Measurements from ENCODE around the gene ROBO2.
A peak's percentile ranks its signal among the peaks of the same experiment; 100 is the strongest.

Gene ROBO2

GRCh38 chr3:77040926-77041722 lies 1.2 kb downstream of the ROBO2 start:
- H3K9ac ChIP-seq (ENCODE audit: low read depth, low read length) = peak overlapping the region; percentile 61
- no peaks in the 10 kb centered on the region for H3K9me3 ChIP-seq (ENCODE audit: control insufficient read depth, insufficient read depth, low read length)
- H3K4me1 ChIP-seq (ENCODE audit: insufficient read depth, low read length) = peaks cover 7% of the 10 kb centered on the region
- no peaks in the 10 kb centered on the region for H3K36me3 ChIP-seq (ENCODE audit: insufficient read depth, low read length)

GRCh38 chr3:77041811-77042210 lies 1.9 kb downstream of the ROBO2 start:
- H3K4me1 ChIP-seq (ENCODE audit: insufficient read depth, low read length) = peaks cover 7% of the 10 kb centered on the region
- H3K36me3 ChIP-seq (ENCODE audit: insufficient read depth, low read length) = no peaks in the 10 kb centered on the region
- H3K9ac ChIP-seq (ENCODE audit: low read depth, low read length) = no peak overlapping the region
- H3K9me3 ChIP-seq (ENCODE audit: control insufficient read depth, insufficient read depth, low read length) = no peaks in the 10 kb centered on the region

DNA sequence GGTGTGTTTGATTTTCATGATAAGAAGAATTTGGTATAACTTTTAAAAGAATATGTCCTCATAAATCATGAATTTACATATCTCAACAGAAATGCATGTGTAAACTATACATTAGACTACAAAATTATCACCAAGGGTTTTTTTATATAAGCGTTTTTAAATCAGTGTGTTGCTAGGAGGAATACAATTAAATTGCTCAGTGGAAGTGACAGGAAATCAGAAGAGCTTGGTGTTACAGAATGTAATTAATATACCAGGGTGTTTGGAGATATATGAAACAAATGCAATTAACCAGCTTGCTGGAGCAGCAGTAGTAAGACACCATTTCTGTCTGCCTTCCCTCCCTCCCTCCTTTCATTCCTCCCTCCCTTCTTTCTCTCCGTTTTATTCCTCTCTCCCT lies 2.4 kb downstream of the ROBO2 start:
- H3K36me3 ChIP-seq (ENCODE audit: insufficient read depth, low read length) = no peaks in the 10 kb centered on the region
- H3K9me3 ChIP-seq (ENCODE audit: control insufficient read depth, insufficient read depth, low read length) = no peaks in the 10 kb centered on the region
- H3K4me1 ChIP-seq (ENCODE audit: insufficient read depth, low read length) = peaks cover 7% of the 10 kb centered on the region
- H3K9ac ChIP-seq (ENCODE audit: low read depth, low read length) = no peak overlapping the region

GRCh38 chr3:77042882-77043281 lies 3.0 kb downstream of the ROBO2 start:
- peaks cover 7% of the 10 kb centered on the region for H3K4me1 ChIP-seq (ENCODE audit: insufficient read depth, low read length)
- no peak overlapping the region for H3K9ac ChIP-seq (ENCODE audit: low read depth, low read length)

DNA sequence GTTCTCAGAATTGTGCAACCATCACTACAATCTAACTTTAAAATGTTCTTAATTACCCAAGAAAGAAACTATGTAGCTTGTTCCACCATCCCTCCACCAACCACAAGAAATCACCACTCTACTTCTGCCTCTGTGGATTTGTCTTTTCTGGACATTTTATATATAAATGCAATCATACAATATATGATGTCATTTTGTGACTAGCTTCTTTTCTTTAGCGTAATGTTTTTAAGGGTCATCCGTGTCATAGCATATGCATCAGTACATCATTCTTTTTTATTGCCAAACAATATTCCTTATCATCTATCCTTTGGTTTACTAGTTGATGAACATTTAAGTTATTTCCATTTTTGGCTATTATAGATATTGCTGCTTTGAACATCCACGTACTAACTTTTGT lies 5.8 kb downstream of the ROBO2 start:
- no peaks in the 10 kb centered on the region for H3K36me3 ChIP-seq (ENCODE audit: insufficient read depth, low read length)
- peaks cover 7% of the 10 kb centered on the region for H3K4me1 ChIP-seq (ENCODE audit: insufficient read depth, low read length)
- H3K9me3 ChIP-seq (ENCODE audit: control insufficient read depth, insufficient read depth, low read length) = no peaks in the 10 kb centered on the region
- no peak overlapping the region for H3K9ac ChIP-seq (ENCODE audit: low read depth, low read length)

More at GRCh38 chr3:77042882-77043281, 3.0 kb downstream of the ROBO2 start:
- Histone ChIP-seq H3K36me3 (ENCODE audit: insufficient read depth, low read length) (no peaks in the 10 kb centered on the region), H3K9me3 (ENCODE audit: control insufficient read depth, insufficient read depth, low read length) (no peaks in the 10 kb centered on the region)

GRCh38 chr3:77048186-77048585 lies 8.3 kb downstream of the ROBO2 start:
- H3K9me3 ChIP-seq (ENCODE audit: control insufficient read depth, insufficient read depth, low read length) = no peaks in the 10 kb centered on the region
- H3K36me3 ChIP-seq (ENCODE audit: insufficient read depth, low read length) = no peaks in the 10 kb centered on the region
- H3K9ac ChIP-seq (ENCODE audit: low read depth, low read length) = no peak overlapping the region
- peaks cover 19% of the 10 kb centered on the region; the same call in 1 of the 2 replicates for H3K4me1 ChIP-seq (ENCODE audit: insufficient read depth, low read length)

DNA sequence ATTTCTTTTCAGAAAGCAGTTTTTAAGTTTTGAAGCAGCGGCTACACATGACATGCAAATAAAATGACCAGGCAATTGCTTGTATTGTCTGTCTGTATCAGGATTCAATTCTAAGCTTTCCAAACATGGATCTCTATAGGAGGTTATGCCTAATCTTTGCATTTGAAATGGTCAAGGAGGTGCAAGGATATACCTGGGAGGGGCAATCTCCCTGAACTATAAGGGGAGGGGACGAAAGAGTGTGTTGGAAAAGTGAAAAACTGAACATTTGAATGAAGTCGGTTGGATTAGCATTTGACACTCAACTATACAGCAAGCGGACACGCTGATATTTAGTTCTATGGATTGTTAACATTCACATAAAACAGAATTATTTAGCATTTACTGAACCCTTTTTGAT lies 11.7 kb downstream of the ROBO2 start:
- H3K36me3 ChIP-seq (ENCODE audit: insufficient read depth, low read length) = no peaks in the 10 kb centered on the region
- H3K9ac ChIP-seq (ENCODE audit: low read depth, low read length) = no peak overlapping the region
- H3K4me1 ChIP-seq (ENCODE audit: insufficient read depth, low read length) = peaks cover 26% of the 10 kb centered on the region; the same call in 1 of the 2 replicates
- H3K9me3 ChIP-seq (ENCODE audit: control insufficient read depth, insufficient read depth, low read length) = no peaks in the 10 kb centered on the region

GRCh38 chr3:77052051-77052501 lies 12.2 kb downstream of the ROBO2 start:
- H3K9ac ChIP-seq (ENCODE audit: low read depth, low read length) = no peak overlapping the region
- no peaks in the 10 kb centered on the region for H3K9me3 ChIP-seq (ENCODE audit: control insufficient read depth, insufficient read depth, low read length)
- H3K36me3 ChIP-seq (ENCODE audit: insufficient read depth, low read length) = no peaks in the 10 kb centered on the region
- H3K4me1 ChIP-seq (ENCODE audit: insufficient read depth, low read length) = peaks cover 26% of the 10 kb centered on the region; the same call in 1 of the 2 replicates

DNA sequence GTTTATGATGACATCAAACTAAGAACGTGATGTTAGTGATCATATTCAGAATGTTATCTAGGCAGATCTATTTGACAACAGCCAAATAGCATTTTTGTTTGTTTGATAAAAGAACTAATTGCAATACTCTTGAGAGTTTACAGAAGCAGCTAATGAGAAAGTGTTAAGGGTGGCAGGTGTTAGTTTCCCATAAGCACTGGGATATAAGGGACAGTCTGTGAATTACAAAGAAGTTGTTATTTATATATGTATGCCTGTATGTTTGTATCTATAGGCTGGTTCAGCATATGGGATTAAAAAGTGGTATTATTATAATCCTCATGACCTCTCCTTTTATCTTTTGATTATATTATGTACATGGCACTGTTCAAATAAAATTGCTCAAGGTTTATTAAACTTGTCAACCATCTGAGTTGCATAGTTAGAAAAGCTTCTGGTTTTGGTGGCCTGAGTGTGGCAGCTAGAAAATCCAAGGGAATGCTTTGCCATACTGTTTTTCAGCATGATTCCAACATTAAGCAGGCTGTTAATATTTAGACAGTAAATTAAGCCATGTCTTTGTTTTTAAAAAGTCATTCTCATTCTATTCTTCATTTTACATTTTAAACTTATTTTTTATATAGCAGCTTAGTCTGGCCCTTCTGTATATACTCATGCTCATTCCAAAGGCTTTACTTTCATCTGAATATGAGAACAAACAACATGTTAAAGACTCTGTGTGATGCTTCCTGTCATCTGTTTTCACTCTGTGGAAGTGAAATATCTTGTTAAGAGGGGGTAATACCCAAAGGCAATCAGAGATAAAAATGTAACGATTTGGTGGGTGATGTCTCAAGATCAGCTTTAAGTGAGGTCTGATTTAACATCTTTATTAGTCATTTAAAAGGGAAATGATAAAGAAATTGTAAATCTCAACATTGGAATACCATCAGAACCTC lies 13.1 kb downstream of the ROBO2 start:
- Histone ChIP-seq H3K4me1 (ENCODE audit: insufficient read depth, low read length) (peaks cover 26% of the 10 kb centered on the region; the same call in 1 of the 2 replicates), H3K36me3 (ENCODE audit: insufficient read depth, low read length) (no peaks in the 10 kb centered on the region), H3K9me3 (ENCODE audit: control insufficient read depth, insufficient read depth, low read length) (no peaks in the 10 kb centered on the region), H3K9ac (ENCODE audit: low read depth, low read length) (no peak overlapping the region)

GRCh38 chr3:77053795-77054194 lies 13.9 kb downstream of the ROBO2 start:
- Histone ChIP-seq H3K36me3 (ENCODE audit: insufficient read depth, low read length) (no peaks in the 10 kb centered on the region), H3K9ac (ENCODE audit: low read depth, low read length) (no peak overlapping the region), H3K4me1 (ENCODE audit: insufficient read depth, low read length) (peaks cover 26% of the 10 kb centered on the region; the same call in 1 of the 2 replicates), H3K9me3 (ENCODE audit: control insufficient read depth, insufficient read depth, low read length) (no peaks in the 10 kb centered on the region)

DNA sequence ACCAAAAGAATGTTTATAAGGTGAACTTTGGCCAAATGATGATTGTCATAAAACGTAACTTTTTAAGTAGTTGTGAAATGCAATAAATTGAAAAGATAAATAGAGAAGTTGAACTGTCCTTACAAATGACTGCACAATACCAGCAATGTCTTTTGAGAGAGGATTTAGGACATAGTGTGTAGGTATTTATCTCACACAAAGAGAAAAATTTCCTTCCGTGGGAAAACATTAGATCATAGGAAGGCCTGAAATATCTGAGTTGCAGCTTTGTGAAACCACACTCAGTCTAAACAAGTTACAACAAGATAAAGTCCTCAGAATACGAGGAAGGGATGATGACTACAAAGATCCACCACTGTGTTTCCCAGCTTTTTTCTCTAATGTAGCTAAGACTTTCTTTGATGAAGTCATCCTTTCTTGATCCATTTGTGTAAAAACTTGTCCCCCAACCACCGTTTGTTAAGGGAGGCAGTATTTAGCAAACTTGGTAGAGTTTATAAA lies 16.0 kb downstream of the ROBO2 start:
- H3K9me3 ChIP-seq (ENCODE audit: control insufficient read depth, insufficient read depth, low read length) = no peaks in the 10 kb centered on the region
- H3K9ac ChIP-seq (ENCODE audit: low read depth, low read length) = no peak overlapping the region
- peaks cover 26% of the 10 kb centered on the region; the same call in 1 of the 2 replicates for H3K4me1 ChIP-seq (ENCODE audit: insufficient read depth, low read length)
- no peaks in the 10 kb centered on the region for H3K36me3 ChIP-seq (ENCODE audit: insufficient read depth, low read length)

GRCh38 chr3:77059354-77059753 lies 19.5 kb downstream of the ROBO2 start:
- Histone ChIP-seq H3K9me3 (ENCODE audit: control insufficient read depth, insufficient read depth, low read length) (no peaks in the 10 kb centered on the region), H3K36me3 (ENCODE audit: insufficient read depth, low read length) (no peaks in the 10 kb centered on the region), H3K4me1 (ENCODE audit: insufficient read depth, low read length) (no peaks in the 10 kb centered on the region), H3K9ac (ENCODE audit: low read depth, low read length) (no peak overlapping the region)

GRCh38 chr3:77063423-77063822 lies 23.5 kb downstream of the ROBO2 start:
- no peaks in the 10 kb centered on the region for H3K9me3 ChIP-seq (ENCODE audit: control insufficient read depth, insufficient read depth, low read length)
- H3K36me3 ChIP-seq (ENCODE audit: insufficient read depth, low read length) = no peaks in the 10 kb centered on the region
- no peaks in the 10 kb centered on the region for H3K4me1 ChIP-seq (ENCODE audit: insufficient read depth, low read length)
- H3K9ac ChIP-seq (ENCODE audit: low read depth, low read length) = no peak overlapping the region

GRCh38 chr3:77065750-77066149 lies 25.9 kb downstream of the ROBO2 start:
- Histone ChIP-seq H3K9me3 (ENCODE audit: control insufficient read depth, insufficient read depth, low read length) (no peaks in the 10 kb centered on the region), H3K9ac (ENCODE audit: low read depth, low read length) (no peak overlapping the region), H3K4me1 (ENCODE audit: insufficient read depth, low read length) (no peaks in the 10 kb centered on the region), H3K36me3 (ENCODE audit: insufficient read depth, low read length) (no peaks in the 10 kb centered on the region)

All from ES-I3 (cell line).